ENCODE data around the gene CCDC134.
"Not testable (repeated sequence)": the region's sequence is repeated elsewhere in the genome, so short reads cannot be mapped to it uniquely, and the experiment has no call there.

Gene CCDC134

DNA sequence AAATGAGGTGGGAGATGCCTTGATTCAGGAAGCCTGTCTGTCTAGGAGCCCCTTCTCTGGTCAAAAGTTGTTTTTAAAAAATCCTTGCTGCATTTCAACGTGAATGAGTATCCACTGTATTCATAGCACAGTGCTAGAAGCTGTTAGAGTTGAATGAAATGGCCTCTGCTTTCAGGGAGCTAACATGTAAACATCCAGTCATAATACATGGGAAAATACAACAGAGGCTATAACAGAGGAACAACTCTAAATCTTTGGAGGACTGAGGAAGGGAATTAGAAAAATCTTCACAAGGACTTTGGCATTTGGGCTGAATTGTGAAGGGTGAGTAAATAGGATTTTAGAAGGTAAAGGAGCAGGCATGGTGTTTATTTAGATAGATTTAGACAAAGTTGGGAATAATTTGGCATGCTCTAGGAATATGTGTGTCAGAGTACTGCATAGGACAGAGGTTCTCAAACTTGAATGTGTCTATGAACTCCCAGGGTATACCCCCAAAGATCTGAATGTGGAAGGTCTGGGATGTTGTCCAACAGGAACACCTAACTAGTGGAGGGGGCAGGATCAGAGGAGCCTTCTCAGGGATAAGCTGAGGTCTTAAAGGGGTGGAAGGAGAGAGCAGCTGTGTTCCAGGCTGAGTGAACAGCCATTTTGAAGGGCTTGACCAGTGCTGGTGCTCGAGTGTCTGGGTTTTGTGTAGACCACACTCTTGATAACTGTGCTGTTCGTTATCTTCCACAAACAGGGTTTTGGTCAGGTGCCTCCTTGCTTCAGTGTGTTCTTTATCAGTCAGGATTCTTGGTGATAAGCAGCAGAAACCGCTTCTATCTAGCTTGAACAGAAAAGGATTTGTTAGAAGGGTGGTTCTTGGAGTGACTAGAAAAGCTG lies 45.1 kb downstream of the CCDC134 start:
- FAIRE-seq = no peak

- FAIRE-seq = no peak
These were observed 45.9 kb downstream of the CCDC134 start for GRCh38 chr22:41846268-41846987.

GRCh38 chr22:41847300-41847699 lies 46.8 kb downstream of the CCDC134 start:
- no peak for FAIRE-seq

GRCh38 chr22:41848468-41848867 lies 48.0 kb downstream of the CCDC134 start:
- no peak for FAIRE-seq

DNA sequence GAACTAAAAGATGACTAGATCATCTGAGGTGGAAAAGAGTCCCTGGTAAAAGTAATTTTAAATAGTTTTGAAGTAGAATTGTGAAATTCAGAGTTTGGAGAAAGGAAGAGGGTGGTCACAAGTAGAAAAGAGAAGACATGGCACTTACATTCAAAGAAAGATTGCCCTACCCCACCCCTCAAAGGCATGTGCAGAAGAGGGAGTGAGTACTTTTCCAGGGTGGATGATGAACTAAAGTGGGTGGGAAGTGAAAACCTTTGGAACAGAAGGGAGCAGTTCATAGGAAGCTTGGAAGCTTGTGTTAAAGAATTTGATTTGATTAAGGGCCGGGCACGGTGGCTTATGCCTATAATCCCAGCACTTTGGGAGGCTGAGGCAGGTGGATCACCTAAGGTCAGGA lies 56.0 kb downstream of the CCDC134 start:
- FAIRE-seq = no peak

- FAIRE-seq = no peak
These were observed 56.8 kb downstream of the CCDC134 start for GRCh38 chr22:41857155-41857859.

DNA sequence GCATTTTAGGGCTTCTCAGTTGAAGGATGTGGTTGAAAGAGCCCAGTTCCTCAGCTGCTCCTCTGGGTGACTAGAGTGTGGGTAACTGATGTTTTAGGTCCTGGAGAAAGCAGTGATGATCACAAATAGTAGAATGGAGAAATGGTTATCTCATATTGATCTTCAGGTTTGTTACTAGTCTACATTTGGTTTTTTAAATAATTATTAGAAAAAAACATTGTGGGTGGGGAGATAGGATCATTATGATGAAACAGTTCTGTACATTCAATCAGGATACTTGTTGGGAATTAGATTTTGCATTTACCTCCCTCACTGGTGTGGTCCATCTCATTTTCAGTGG lies 57.4 kb downstream of the CCDC134 start:
- FAIRE-seq = no peak

DNA sequence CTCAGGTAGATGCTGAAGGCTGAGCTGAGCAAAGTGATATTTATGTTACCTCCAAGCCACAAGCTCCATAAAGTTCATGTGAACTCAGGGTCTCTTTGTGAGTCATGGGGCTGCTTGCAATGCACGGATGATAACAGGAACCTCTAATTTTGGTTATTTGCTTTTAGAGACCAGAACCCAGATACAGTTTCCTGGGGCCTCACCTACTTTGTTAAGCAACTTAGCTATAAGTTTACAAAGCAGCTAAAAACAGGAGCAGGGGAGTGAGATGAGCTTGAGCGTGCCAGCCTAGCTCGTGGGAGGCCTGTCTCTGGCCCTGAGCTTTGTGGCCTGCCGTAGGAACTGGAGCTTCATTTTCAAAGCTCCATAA lies 61.7 kb downstream of the CCDC134 start:
- FAIRE-seq = no peak

DNA sequence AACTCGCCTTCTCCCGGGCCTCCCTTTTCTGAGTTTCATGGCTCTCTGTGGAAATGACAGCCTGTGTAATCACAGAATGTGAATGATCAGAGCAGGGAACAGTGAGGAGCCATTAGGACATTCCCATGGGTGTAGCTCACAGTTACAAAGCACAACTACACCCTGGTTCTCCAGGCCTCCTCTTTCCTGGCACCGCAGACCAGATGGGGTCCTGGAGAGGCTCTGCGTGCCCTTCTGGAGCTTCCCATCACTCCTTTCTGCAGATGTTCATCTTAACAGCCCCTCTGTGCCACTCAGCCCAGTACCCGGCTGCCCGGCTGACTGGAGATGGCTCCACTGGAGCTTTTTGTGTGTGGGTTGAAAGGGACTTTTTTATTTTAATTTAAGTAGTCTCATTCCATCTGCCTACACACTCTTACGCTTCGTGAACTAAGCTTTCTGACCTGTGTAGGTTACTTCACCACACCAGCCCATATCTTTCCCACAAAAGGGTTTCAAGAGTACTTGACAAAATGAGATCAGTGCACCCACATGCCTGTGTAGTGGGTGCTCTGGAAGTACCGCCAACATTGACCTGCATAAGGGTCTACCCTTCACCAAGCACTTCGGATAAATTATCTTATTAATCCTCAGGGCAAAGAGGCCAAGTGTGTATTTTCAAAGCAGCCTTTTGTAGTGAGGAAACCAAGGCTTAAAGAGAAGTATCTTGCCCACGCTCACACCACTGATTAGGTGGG lies 62.2 kb downstream of the CCDC134 start:
- FAIRE-seq = no peak

DNA sequence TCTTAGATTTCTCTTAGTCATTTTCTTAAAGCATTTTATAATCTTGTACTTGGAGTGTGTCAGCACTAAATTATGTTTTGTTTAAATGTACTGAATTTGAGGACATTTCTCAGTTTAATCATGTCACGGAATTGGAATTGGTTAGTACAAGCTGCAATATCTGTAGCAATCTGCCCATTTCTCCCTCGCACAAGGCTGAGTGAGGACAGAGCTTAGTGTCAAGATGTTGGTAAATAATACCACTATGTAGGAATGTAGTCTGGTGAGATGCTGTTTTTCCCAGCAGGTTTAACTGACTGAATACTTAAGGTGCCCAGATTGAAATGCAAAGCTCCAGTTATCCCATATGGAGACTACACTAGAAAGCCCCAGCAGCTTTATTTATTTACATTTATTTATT lies 63.0 kb downstream of the CCDC134 start:
- no peak for FAIRE-seq

DNA sequence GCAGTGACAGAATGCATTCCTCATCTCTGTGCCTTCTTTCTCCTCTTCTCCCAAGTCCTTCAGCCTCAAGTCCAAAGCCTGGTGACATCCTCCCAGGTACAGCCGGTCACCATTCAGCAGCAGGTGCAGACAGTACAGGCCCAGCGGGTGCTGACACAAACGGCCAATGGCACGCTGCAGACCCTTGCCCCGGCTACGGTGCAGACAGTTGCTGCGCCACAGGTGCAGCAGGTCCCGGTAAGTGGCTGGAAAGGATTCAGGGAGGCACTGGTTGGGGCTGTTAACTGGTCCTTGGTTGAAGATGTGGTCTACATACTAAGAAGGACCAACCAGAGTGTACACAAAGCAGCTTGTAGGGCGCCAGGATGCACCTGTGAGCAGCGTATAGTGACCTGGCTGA lies 68.1 kb downstream of the CCDC134 start:
- FAIRE-seq = no peak

- FAIRE-seq = not testable (repeated sequence)
These were observed 69.6 kb downstream of the CCDC134 start for GRCh38 chr22:41870081-41870480.

- FAIRE-seq = no peak
These were observed 70.3 kb downstream of the CCDC134 start for GRCh38 chr22:41870786-41871185.

- FAIRE-seq = no peak
These were observed 72.9 kb downstream of the CCDC134 start for GRCh38 chr22:41873391-41873790.

- no peak for FAIRE-seq
These were observed 73.6 kb downstream of the CCDC134 start for GRCh38 chr22:41874090-41874489.

GRCh38 chr22:41875531-41876270 lies 75.2 kb downstream of the CCDC134 start:
- no peak for FAIRE-seq
